ENCODE measurements around the gene UBAC2. TPM values are rescaled to one million over a fixed set of nuclear protein-coding genes. Genes with fewer than 3 reads are reported as not detected.
A peak's percentile ranks its signal among the peaks of the same experiment; 100 is the strongest.

UBAC2 gene
- total RNA-seq, 2 experiments from 2014 or later, result 56.0 to 59.0 TPM

GRCh38 chr13:99418103-99418842 lies 217.6 kb downstream of the UBAC2 start:
- Mint-ChIP-seq H3K27ac (no peak overlapping the region), H3K4me1 (peaks cover 68% of the 10 kb centered on the region), H3K9me3 (no peaks in the 10 kb centered on the region), H3K27me3 (no peaks in the 10 kb centered on the region), H3K4me3 (peak overlapping the region; percentile 3), H3K36me3 (peaks cover 9% of the 10 kb centered on the region)
- DNase-seq, result no peak

GRCh38 chr13:99418843-99419140 lies 218.1 kb downstream of the UBAC2 start:
- peaks cover 9% of the 10 kb centered on the region for H3K36me3 Mint-ChIP-seq
- peaks cover 71% of the 10 kb centered on the region for H3K4me1 Mint-ChIP-seq
- no peak overlapping the region for H3K27ac Mint-ChIP-seq
- H3K4me3 Mint-ChIP-seq, result no peak overlapping the region
- H3K9me3 Mint-ChIP-seq, result no peaks in the 10 kb centered on the region
- H3K27me3 Mint-ChIP-seq, result no peaks in the 10 kb centered on the region
- DNase-seq, result no peak

- no peak for DNase-seq
- peak overlapping the region; percentile 76 for H3K4me3 Mint-ChIP-seq
- H3K27ac Mint-ChIP-seq, result peak overlapping the region; percentile 88
- H3K27me3 Mint-ChIP-seq, result no peaks in the 10 kb centered on the region
- peaks cover 77% of the 10 kb centered on the region for H3K4me1 Mint-ChIP-seq
- H3K9me3 Mint-ChIP-seq, result peaks cover 1% of the 10 kb centered on the region
- H3K36me3 Mint-ChIP-seq, result peaks cover 9% of the 10 kb centered on the region
Observed at GRCh38 chr13:99419591-99420243, 219.1 kb downstream of the UBAC2 start.

GRCh38 chr13:99421271-99421670 lies 220.6 kb downstream of the UBAC2 start:
- peak overlapping the region; percentile 88 for H3K27ac Mint-ChIP-seq
- peaks cover 84% of the 10 kb centered on the region for H3K4me1 Mint-ChIP-seq
- peaks cover 1% of the 10 kb centered on the region for H3K9me3 Mint-ChIP-seq
- H3K27me3 Mint-ChIP-seq, result no peaks in the 10 kb centered on the region
- H3K4me3 Mint-ChIP-seq, result peak overlapping the region; percentile 27
- DNase-seq, result no peak
- peaks cover 4% of the 10 kb centered on the region for H3K36me3 Mint-ChIP-seq

GRCh38 chr13:99421758-99422585 lies 221.3 kb downstream of the UBAC2 start:
- peaks cover 4% of the 10 kb centered on the region for H3K36me3 Mint-ChIP-seq
- peak overlapping the region; percentile 88 for H3K27ac Mint-ChIP-seq
- H3K27me3 Mint-ChIP-seq, result no peaks in the 10 kb centered on the region
- peak overlapping the region; percentile 27 for H3K4me3 Mint-ChIP-seq
- peaks cover 1% of the 10 kb centered on the region for H3K9me3 Mint-ChIP-seq
- peaks cover 81% of the 10 kb centered on the region for H3K4me1 Mint-ChIP-seq
- no peak for DNase-seq

GRCh38 chr13:99422586-99423220 lies 222.0 kb downstream of the UBAC2 start:
- no peaks in the 10 kb centered on the region for H3K27me3 Mint-ChIP-seq
- peak overlapping the region; percentile 24 for H3K4me3 Mint-ChIP-seq
- H3K36me3 Mint-ChIP-seq, result peaks cover 4% of the 10 kb centered on the region
- peak overlapping the region; percentile 88 for H3K27ac Mint-ChIP-seq
- H3K9me3 Mint-ChIP-seq, result peaks cover 2% of the 10 kb centered on the region
- no peak for DNase-seq
- peaks cover 78% of the 10 kb centered on the region for H3K4me1 Mint-ChIP-seq

GRCh38 chr13:99425485-99426341 lies 225.1 kb downstream of the UBAC2 start:
- H3K9me3 Mint-ChIP-seq, result peaks cover 7% of the 10 kb centered on the region
- H3K36me3 Mint-ChIP-seq, result peaks cover 4% of the 10 kb centered on the region
- H3K27me3 Mint-ChIP-seq, result no peaks in the 10 kb centered on the region
- H3K4me1 Mint-ChIP-seq, result peaks cover 65% of the 10 kb centered on the region
- H3K4me3 Mint-ChIP-seq, result peak overlapping the region; percentile 81
- DNase-seq, result peak; percentile 66
- H3K27ac Mint-ChIP-seq, result peak overlapping the region; percentile 99

GRCh38 chr13:99426426-99426825 lies 225.8 kb downstream of the UBAC2 start:
- no peaks in the 10 kb centered on the region for H3K27me3 Mint-ChIP-seq
- H3K36me3 Mint-ChIP-seq, result peaks cover 7% of the 10 kb centered on the region
- peak overlapping the region; percentile 99 for H3K27ac Mint-ChIP-seq
- no peak for DNase-seq
- H3K4me3 Mint-ChIP-seq, result peak overlapping the region; percentile 18
- peaks cover 10% of the 10 kb centered on the region for H3K9me3 Mint-ChIP-seq
- peaks cover 67% of the 10 kb centered on the region for H3K4me1 Mint-ChIP-seq

GRCh38 chr13:99429670-99430069 lies 229.0 kb downstream of the UBAC2 start:
- H3K27ac Mint-ChIP-seq, result no peak overlapping the region

GRCh38 chr13:99431927-99432608 lies 231.4 kb downstream of the UBAC2 start:
- DNase-seq, result no peak
- Mint-ChIP-seq H3K36me3 (peaks cover 4% of the 10 kb centered on the region), H3K9me3 (peaks cover 9% of the 10 kb centered on the region), H3K4me3 (peak overlapping the region; percentile 66), H3K27ac (peak overlapping the region; percentile 96), H3K4me1 (peaks cover 69% of the 10 kb centered on the region), H3K27me3 (no peaks in the 10 kb centered on the region)

More at GRCh38 chr13:99429670-99430069, 229.0 kb downstream of the UBAC2 start:
- peaks cover 66% of the 10 kb centered on the region for H3K4me1 Mint-ChIP-seq
- H3K9me3 Mint-ChIP-seq, result peaks cover 9% of the 10 kb centered on the region
- DNase-seq, result no peak
- H3K27me3 Mint-ChIP-seq, result no peaks in the 10 kb centered on the region
- peaks cover 4% of the 10 kb centered on the region for H3K36me3 Mint-ChIP-seq
- H3K4me3 Mint-ChIP-seq, result no peak overlapping the region

GRCh38 chr13:99432609-99433542 lies 232.2 kb downstream of the UBAC2 start:
- Mint-ChIP-seq H3K9me3 (peaks cover 6% of the 10 kb centered on the region), H3K4me3 (peak overlapping the region; percentile 66), H3K27ac (peak overlapping the region; percentile 96), H3K27me3 (no peaks in the 10 kb centered on the region), H3K36me3 (peaks cover 4% of the 10 kb centered on the region), H3K4me1 (peaks cover 70% of the 10 kb centered on the region)
- peak; percentile 93 for DNase-seq

- Mint-ChIP-seq H3K4me1 (peaks cover 70% of the 10 kb centered on the region), H3K9me3 (peaks cover 4% of the 10 kb centered on the region), H3K27ac (peak overlapping the region; percentile 96), H3K27me3 (no peaks in the 10 kb centered on the region), H3K4me3 (peak overlapping the region; percentile 66), H3K36me3 (peaks cover 4% of the 10 kb centered on the region)
- DNase-seq, result no peak
Observed at GRCh38 chr13:99433543-99434075, 233.0 kb downstream of the UBAC2 start.

Data from activated naive CD8-positive, alpha-beta T cell treated with anti-CD3 and anti-CD28 coated beads for 36 hours (primary cell).